Stomach (tissue), 9 donors: ENCODE measurements around the gene FGF18. TPM values are rescaled to one million over a fixed set of nuclear protein-coding genes. Genes with fewer than 3 reads are reported as not detected.

Experiments
- DNase-seq, 2 donors: peaks; one replicate each; pipeline versions ENCODE4 v3.0.0 to v3.0.0-alpha.2; 2013 to 2019
- H3K27ac ChIP-seq, 5 donors: fragments of 200-600 bp in 4 of 5; sonication (generic) in 4 of 5; one replicate each; pipeline ENCODE4 v1.5.1; 2013 to 2019; ENCODE audit warnings: mild to moderate bottlenecking in 1 of 5, moderate library complexity in 1 of 5
- H3K27me3 ChIP-seq, 3 donors: fragments of 200-600 bp; sonication (generic); one replicate each; pipeline ENCODE4 v1.5.1; 2017 to 2019; ENCODE audit warnings: mixed run types in 1 of 3
- H3K36me3 ChIP-seq, 4 donors: fragments of 200-600 bp; sonication (generic); 1 replicate in 3 of 4; 2 replicates in 1 of 4; pipeline ENCODE4 v1.5.1; 2016 to 2019
- H3K4me1 ChIP-seq, 4 donors: fragments of 200-600 bp; sonication (generic); one replicate each; pipeline ENCODE4 v1.5.1; 2016 to 2019
- H3K4me3 ChIP-seq, 4 donors: fragments of 200-600 bp; sonication (generic) in 3 of 4; one replicate each; pipeline ENCODE4 v1.5.1; 2016 to 2019; ENCODE audit warnings: mild to moderate bottlenecking in 1 of 4
- H3K9me3 ChIP-seq, 4 donors: fragments of 200-600 bp; sonication (generic); one replicate each; pipeline ENCODE4 v1.5.1; 2016 to 2019
- CTCF ChIP-seq, 7 experiments: fragments of 450-650 bp in 4 of 7; fragments of 200-600 bp in 3 of 7; sonication (generic) in 3 of 7; IDR thresholded peaks; one replicate each; pipeline ENCODE4 v1.5.1; 2016 to 2019; ENCODE audit warnings: antibody characterized with exemption in 7 of 7, control low read depth in 2 of 7, mild to moderate bottlenecking in 1 of 7
- EP300 ChIP-seq: sonication (generic); formaldehyde crosslinking; IDR thresholded peaks from one replicate; pipeline ENCODE4 v1.6.1; 2017; ENCODE audit warnings: antibody characterized with exemption
- POLR2A ChIP-seq, 4 donors: fragments of 450-650 bp; IDR thresholded peaks; one replicate each; pipeline ENCODE4 v1.6.1; 2016; ENCODE audit warnings: antibody characterized with exemption in 4 of 4, control low read depth in 2 of 4, mild to moderate bottlenecking in 1 of 4, moderate library complexity in 1 of 4
- POLR2AphosphoS5 ChIP-seq, 3 donors: sonication (generic); formaldehyde crosslinking; IDR thresholded peaks; one replicate each; pipeline ENCODE4 v1.6.1; 2016; ENCODE audit warnings: antibody characterized with exemption in 3 of 3
- WGBS, 5 donors: extraction: QIAGEN DNeasy Blood & Tissue Kit in 3 of 5; methylation state at CpG; one replicate each; pipeline versions ENCODE4 v1.1.5 to v1.1.7; 2013 to 2018; 5-methylcytosine and 5-hydroxymethylcytosine counted together
- intact Hi-C: fragments of 100-400 bp; cut with DNase I; formaldehyde crosslinking; loops from one replicate; pipeline ENCODE4 v1.15.1; 2023; ENCODE audit warnings: low total_unique reads
- polyA plus RNA-seq, 3 donors: library from polyadenylated mRNA; stranded (reverse); fragments of 200-250 nt; gene quantifications; one replicate each; pipeline ENCODE4 v1.2.3, GENCODE V29; 2013
- total RNA-seq, 5 donors: library from RNA; depleted of rRNA; stranded (reverse); fragments of >200 nt; gene quantifications; one replicate each; pipeline versions ENCODE4 v1.1.0 to v1.2.3, GENCODE V29; 2014 to 2016
- donor health status: healthy with polysubstance abuse.
- donor health status: Bipolar disorder and iron deficiency.
- donor health status: healthy.

The FGF18 gene
- total and polyA plus RNA-seq, 8 donors: 0.37 to 7.1 (median 0.46) TPM; not detected in 3

GRCh38 chr5:171480239-171480638 lies 60.8 kb downstream of the FGF18 start:
- Histone ChIP-seq H3K27me3 (peaks cover 0 to 14% (median 0%) of the 10 kb centered on the region in 3 donors), H3K4me3 (no peak overlapping the region), H3K27ac (no peak overlapping the region), H3K36me3 (no peaks in the 10 kb centered on the region), H3K9me3 (no peaks in the 10 kb centered on the region), H3K4me1 (no peaks in the 10 kb centered on the region)
- no peak for DNase-seq
- 69 to 78% (median 72%) methylated on average over 6 of the region's 6 CpGs for WGBS, 5 donors
- TF ChIP-seq EP300 (no peak), POLR2AphosphoS5 (IDR thresholded peaks at IDR 0.05) (no peak), CTCF (IDR thresholded peaks at IDR 0.05) (no peak), POLR2A (IDR thresholded peaks at IDR 0.05) (no peak)
- intact Hi-C loops: no loop called here

- H3K4me1 ChIP-seq: no peaks in the 10 kb centered on the region
- H3K27me3 ChIP-seq: peaks cover 0 to 17% (median 0%) of the 10 kb centered on the region in 3 donors
- TF ChIP-seq EP300 (no peak), CTCF (IDR thresholded peaks at IDR 0.05) (no peak), POLR2AphosphoS5 (IDR thresholded peaks at IDR 0.05) (no peak), POLR2A (IDR thresholded peaks at IDR 0.05) (no peak)
- no peak overlapping the region for H3K4me3 ChIP-seq
- 69 to 82% (median 79%) methylated on average over 10 of the region's 10 CpGs for WGBS, 5 donors
- no peaks in the 10 kb centered on the region for H3K9me3 ChIP-seq
- intact Hi-C loops: no loop called here
- H3K27ac ChIP-seq: no peak overlapping the region
- H3K36me3 ChIP-seq: no peaks in the 10 kb centered on the region
- peak in 1 of 2 donors; percentile 49 for DNase-seq
Measured at GRCh38 chr5:171481571-171482433, 62.4 kb downstream of the FGF18 start.

- H3K27ac ChIP-seq: no peak overlapping the region
- no peaks in the 10 kb centered on the region for H3K9me3 ChIP-seq
- TF ChIP-seq CTCF (IDR thresholded peaks at IDR 0.05) (no peak), POLR2AphosphoS5 (IDR thresholded peaks at IDR 0.05) (no peak), POLR2A (IDR thresholded peaks at IDR 0.05) (no peak), EP300 (no peak)
- H3K4me1 ChIP-seq: no peaks in the 10 kb centered on the region
- no peaks in the 10 kb centered on the region for H3K36me3 ChIP-seq
- no peak overlapping the region for H3K4me3 ChIP-seq
- DNase-seq: no peak
- 77 to 96% (median 90%) methylated on average over 4 of the region's 4 CpGs for WGBS, 5 donors
- H3K27me3 ChIP-seq: peaks cover 0 to 22% (median 0%) of the 10 kb centered on the region in 3 donors
- intact Hi-C loops: no loop called here
Measured at GRCh38 chr5:171482434-171482730, 62.9 kb downstream of the FGF18 start.

GRCh38 chr5:171483551-171484135 lies 64.2 kb downstream of the FGF18 start:
- H3K36me3 ChIP-seq: no peaks in the 10 kb centered on the region
- intact Hi-C loops: no loop called here
- WGBS, 5 donors: 45 to 78% (median 62%) methylated on average over 19 to 21 of the region's 21 CpGs
- TF ChIP-seq POLR2AphosphoS5 (IDR thresholded peaks at IDR 0.05) (peak; percentile 7 to 46 (median 42)), EP300 (no peak)
- H3K4me3 ChIP-seq: no peak overlapping the region
- no peaks in the 10 kb centered on the region for H3K4me1 ChIP-seq
- peak overlapping the region in 3 of 5 donors; percentile 32 to 73 (median 45) for H3K27ac ChIP-seq
- H3K9me3 ChIP-seq: no peaks in the 10 kb centered on the region
- peaks cover 0 to 24% (median 0%) of the 10 kb centered on the region in 3 donors for H3K27me3 ChIP-seq
- peak in 1 of 2 donors; percentile 87 for DNase-seq
